Hindlimb muscle (tissue), 1 donor: ENCODE measurements around the gene AKNA. TPM values are rescaled to one million over a fixed set of nuclear protein-coding genes. Genes with fewer than 3 reads are reported as not detected.

Source experiments
- polyA plus RNA-seq: library from polyadenylated mRNA; unstranded; fragments of 120-200 nt; gene quantifications from one replicate; pipeline ENCODE4 v1.2.1, GENCODE V29; 2013; ENCODE audit not compliant: insufficient read length

AKNA gene
- polyA plus RNA-seq, 1 donor: 10.5 TPM

Other genes starting within 250 kb of the AKNA start
- 36.9 TPM for gene COL27A1, start 232.4 kb downstream of the AKNA start, polyA plus RNA-seq
- 0.30 TPM for gene ORM1, start 64.9 kb downstream of the AKNA start, polyA plus RNA-seq
- 0.37 TPM for gene ORM2, start 58.1 kb downstream of the AKNA start, polyA plus RNA-seq
- gene WHRN, start 117.5 kb upstream of the AKNA start, polyA plus RNA-seq: 2.1 TPM
- 87.0 TPM for gene ATP6V1G1, start 199.8 kb upstream of the AKNA start, polyA plus RNA-seq
- gene TMEM268, start 223.3 kb upstream of the AKNA start, polyA plus RNA-seq: 4.3 TPM